HEK293 (cell line): ENCODE results near the gene BRD1.
A peak's percentile ranks its signal among the peaks of the same experiment; 100 is the strongest.

Source experiments
- CTCF ChIP-seq: fragments of 450-650 bp; formaldehyde crosslinking; IDR thresholded peaks from 2 replicates; pipeline ENCODE4 v1.5.1; 2016; ENCODE audit warnings: missing biosample characterization, missing genetic modification characterization
- KLF10 ChIP-seq: fragments of 450-650 bp; IDR thresholded peaks from 2 replicates; pipeline ENCODE4 v1.5.1; 2018; ENCODE audit warnings: missing biosample characterization, mild to moderate bottlenecking, missing genetic modification characterization
- PRDM1 ChIP-seq: fragments of 450-650 bp; formaldehyde crosslinking; IDR thresholded peaks from 2 replicates; pipeline ENCODE4; 2016; ENCODE audit warnings: missing biosample characterization, missing genetic modification characterization
- SALL2 ChIP-seq: fragments of 450-650 bp; formaldehyde crosslinking; IDR thresholded peaks from 2 replicates; pipeline ENCODE4 v1.5.0; 2017; ENCODE audit warnings: missing biosample characterization, mild to moderate bottlenecking, missing genetic modification characterization, borderline replicate concordance
- SCRT2 ChIP-seq: fragments of 450-650 bp; formaldehyde crosslinking; IDR thresholded peaks from 2 replicates; pipeline ENCODE4 v1.5.1; 2016; ENCODE audit warnings: missing biosample characterization, missing genetic modification characterization
- TSHZ1 ChIP-seq: fragments of 450-650 bp; formaldehyde crosslinking; IDR thresholded peaks from 2 replicates; pipeline ENCODE4 v1.5.1; 2016; ENCODE audit warnings: missing biosample characterization, missing genetic modification characterization, borderline replicate concordance
- ZBTB20 ChIP-seq: fragments of 450-650 bp; formaldehyde crosslinking; IDR thresholded peaks from 2 replicates; pipeline ENCODE4 v1.5.1; 2016; ENCODE audit warnings: missing biosample characterization, missing genetic modification characterization
- ZFP3 ChIP-seq: fragments of 450-650 bp; formaldehyde crosslinking; IDR thresholded peaks from 2 replicates; pipeline ENCODE4 v1.5.1; 2016; ENCODE audit warnings: low read depth, missing biosample characterization, missing genetic modification characterization
- ZNF10 ChIP-seq: fragments of 450-650 bp; formaldehyde crosslinking; IDR thresholded peaks from 2 replicates; pipeline ENCODE4 v1.5.1; 2017; ENCODE audit warnings: missing biosample characterization, missing genetic modification characterization
- ZNF121 ChIP-seq: fragments of 450-650 bp; formaldehyde crosslinking; IDR thresholded peaks from 2 replicates; pipeline ENCODE4 v1.5.1; 2016; ENCODE audit warnings: missing biosample characterization, missing genetic modification characterization
- ZNF133 ChIP-seq: fragments of 450-650 bp; formaldehyde crosslinking; IDR thresholded peaks from 2 replicates; pipeline ENCODE4 v1.5.1; 2016; ENCODE audit warnings: missing biosample characterization, missing genetic modification characterization
- ZNF18 ChIP-seq: fragments of 450-650 bp; formaldehyde crosslinking; IDR thresholded peaks from 2 replicates; pipeline ENCODE4 v1.5.1; 2016; ENCODE audit warnings: missing biosample characterization, missing genetic modification characterization
- ZNF202 ChIP-seq: fragments of 450-650 bp; formaldehyde crosslinking; IDR thresholded peaks from 2 replicates; pipeline ENCODE4 v1.5.1; 2016; ENCODE audit warnings: missing biosample characterization, missing genetic modification characterization, borderline replicate concordance
- ZNF214 ChIP-seq: fragments of 450-650 bp; formaldehyde crosslinking; IDR thresholded peaks from 2 replicates; pipeline ENCODE4 v1.5.1; 2017; ENCODE audit warnings: missing biosample characterization, mild to moderate bottlenecking, missing genetic modification characterization, borderline replicate concordance
- ZNF24 ChIP-seq: fragments of 450-650 bp; formaldehyde crosslinking; IDR thresholded peaks from 2 replicates; pipeline ENCODE4 v1.5.1; 2016; ENCODE audit warnings: missing biosample characterization, missing genetic modification characterization
- ZNF248 ChIP-seq: fragments of 450-650 bp; formaldehyde crosslinking; IDR thresholded peaks from 2 replicates; pipeline ENCODE4 v1.5.1; 2017; ENCODE audit warnings: missing biosample characterization, missing genetic modification characterization
- ZNF274 ChIP-seq, 2 experiments: fragments of 200-500 bp in 1 of 2; fragments of 450-650 bp in 1 of 2; sonication (Bioruptor generic) in 1 of 2; formaldehyde crosslinking in 1 of 2; IDR thresholded peaks; 2 replicates each; pipeline versions ENCODE4 v1.5.1 to v1.6.1; 2014 to 2016; ENCODE audit warnings: borderline replicate concordance in 1 of 2, inconsistent platforms in 1 of 2, low read length in 1 of 2, missing biosample characterization in 1 of 2, missing genetic modification characterization in 1 of 2
- ZNF292 ChIP-seq: fragments of 450-650 bp; formaldehyde crosslinking; IDR thresholded peaks from 2 replicates; pipeline ENCODE4 v1.5.1; 2016; ENCODE audit warnings: low read depth, missing biosample characterization, missing genetic modification characterization, borderline replicate concordance
- ZNF324 ChIP-seq: fragments of 450-650 bp; formaldehyde crosslinking; IDR thresholded peaks from 2 replicates; pipeline ENCODE4 v1.5.1; 2016; ENCODE audit warnings: missing biosample characterization, missing genetic modification characterization
- ZNF521 ChIP-seq: fragments of 450-650 bp; formaldehyde crosslinking; IDR thresholded peaks from 2 replicates; pipeline ENCODE4 v1.5.1; 2017; ENCODE audit warnings: missing biosample characterization, mild to moderate bottlenecking, missing genetic modification characterization
- ZNF529 ChIP-seq: fragments of 450-650 bp; formaldehyde crosslinking; IDR thresholded peaks from 2 replicates; pipeline ENCODE4 v1.5.1; 2017; ENCODE audit warnings: missing genetic modification characterization, missing biosample characterization; ENCODE audit not compliant: insufficient replicate concordance
- ZNF544 ChIP-seq: fragments of 450-650 bp; formaldehyde crosslinking; IDR thresholded peaks from 2 replicates; pipeline ENCODE4 v1.5.0; 2017; ENCODE audit warnings: missing biosample characterization, missing genetic modification characterization
- ZNF548 ChIP-seq: fragments of 450-650 bp; formaldehyde crosslinking; IDR thresholded peaks from 2 replicates; pipeline ENCODE4 v1.5.1; 2016; ENCODE audit warnings: missing biosample characterization, missing genetic modification characterization
- ZNF555 ChIP-seq: fragments of 450-650 bp; formaldehyde crosslinking; conservative IDR thresholded peaks from 2 replicates; pipeline ENCODE4 v1.5.1; 2017; ENCODE audit warnings: missing biosample characterization, mild to moderate bottlenecking, missing genetic modification characterization, inconsistent platforms
- ZNF621 ChIP-seq: fragments of 450-650 bp; formaldehyde crosslinking; IDR thresholded peaks from 2 replicates; pipeline ENCODE4 v1.5.1; 2017; ENCODE audit warnings: missing biosample characterization, missing genetic modification characterization
- ZNF623 ChIP-seq: fragments of 450-650 bp; formaldehyde crosslinking; IDR thresholded peaks from 2 replicates; pipeline ENCODE4 v1.5.1; 2016; ENCODE audit warnings: missing biosample characterization, missing genetic modification characterization
- ZNF629 ChIP-seq: fragments of 450-650 bp; formaldehyde crosslinking; IDR thresholded peaks from 2 replicates; pipeline ENCODE4 v1.5.1; 2017; ENCODE audit warnings: missing biosample characterization, missing genetic modification characterization
- ZXDB ChIP-seq: fragments of 450-650 bp; formaldehyde crosslinking; IDR thresholded peaks from 2 replicates; pipeline ENCODE4 v1.5.1; 2016; ENCODE audit warnings: missing biosample characterization, missing genetic modification characterization

The BRD1 gene

GRCh38 chr22:49852898-49853894, 25.5 kb upstream of the BRD1 start, which contains the start of gene ZBED4 (continued):
- no peak for TF ChIP-seq ZNF544 (tag by site-specific recombination)
- peak; percentile 45; the same call in 1 of the 2 replicates for TF ChIP-seq KLF10
- TF ChIP-seq ZNF274 (IDR thresholded peaks at IDR 0.05; ENCODE audit: low read length) = no peak
- no peak for TF ChIP-seq ZNF274 (tag by site-specific recombination; IDR thresholded peaks at IDR 0.05; ENCODE audit: borderline replicate concordance)
- no peak for TF ChIP-seq ZNF248
- TF ChIP-seq ZNF521 = no peak
- TF ChIP-seq ZBTB20 = peak; percentile 92
- no peak for TF ChIP-seq PRDM1 (tag by site-specific recombination)
- no peak for TF ChIP-seq ZNF623
- no peak for TF ChIP-seq CTCF (tag by site-specific recombination)
- TF ChIP-seq ZNF18 (tag by site-specific recombination) = no peak
- TF ChIP-seq ZNF202 = no peak
- peak; percentile 19; the same call in 1 of the 2 replicates for TF ChIP-seq TSHZ1 (tag by site-specific recombination)
- no peak for TF ChIP-seq ZNF133 (tag by site-specific recombination)
- no peak for TF ChIP-seq ZNF529 (tag by site-specific recombination)
- no peak for TF ChIP-seq SCRT2 (tag by site-specific recombination)
- 0 out of 2 replicates have a peak, but pooled peaks have one; percentile 67 for TF ChIP-seq ZNF24
- TF ChIP-seq ZNF292 (tag by site-specific recombination) = no peak
- no peak for TF ChIP-seq ZNF214 (tag by site-specific recombination)
- TF ChIP-seq ZNF629 (tag by site-specific recombination) = peak; percentile 72; the same call in 1 of the 2 replicates
- TF ChIP-seq ZNF121 (tag by site-specific recombination) = no peak
- TF ChIP-seq ZXDB (tag by site-specific recombination) = peak; percentile 85
- TF ChIP-seq ZNF324 = peak; percentile 38; the same call in 1 of the 2 replicates
- TF ChIP-seq ZNF548 (tag by site-specific recombination) = no peak
- TF ChIP-seq SALL2 (tag by site-specific recombination) = no peak
- no peak for TF ChIP-seq ZNF555 (tag by site-specific recombination)
- 0 out of 2 replicates have a peak, but pooled peaks have one; percentile 30 for TF ChIP-seq ZNF10
- TF ChIP-seq ZFP3 (tag by site-specific recombination) = no peak
- no peak for TF ChIP-seq ZNF621 (tag by site-specific recombination)
